GM21528 (cell line): Measurements from ENCODE around the gene CHST4.
"Not testable (repeated sequence)": the region's sequence is repeated elsewhere in the genome, so short reads cannot be mapped to it uniquely, and the experiment has no call there.

Source experiments
- ATAC-seq: cut with Tn5 transposase; IDR thresholded peaks from one replicate; pipeline ENCODE4 v1.9.1; 2021; ENCODE audit warnings: mild to moderate bottlenecking, moderate library complexity; ENCODE audit not compliant: unreplicated experiment, low FRiP score

The CHST4 gene

DNA sequence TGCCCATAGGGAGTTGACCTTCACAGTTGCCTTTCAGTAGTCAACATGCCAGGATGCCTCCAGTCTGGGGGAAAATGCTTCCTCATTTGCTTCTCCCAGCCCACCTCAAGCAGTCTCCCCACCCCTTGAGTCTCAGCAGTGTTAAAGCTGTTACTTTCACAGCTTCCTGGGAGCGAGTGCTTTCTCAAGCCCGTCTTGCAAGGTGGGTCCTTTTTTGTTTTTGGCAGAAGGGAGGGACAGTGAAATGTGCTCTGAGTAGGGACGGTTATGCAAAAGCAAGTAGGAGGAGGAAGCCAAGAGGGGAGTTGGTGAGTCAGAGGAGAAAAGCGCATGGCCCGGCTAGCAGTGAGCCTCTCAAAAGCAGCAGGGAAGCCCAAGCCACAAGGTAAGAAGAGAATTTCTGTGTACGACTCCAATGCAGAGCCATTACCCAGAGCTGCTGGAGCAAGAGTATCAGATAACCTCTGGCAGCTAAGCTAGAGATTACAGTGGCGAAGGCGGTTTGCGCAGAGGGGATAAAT is at the start of gene CHST4:
Gene CHST4, plus strand, starts transcription at position 316 of the 521 bp plus-strand sequence. CDS start 10,252 bp downstream, outside the sequence.
- no peak for ATAC-seq

DNA sequence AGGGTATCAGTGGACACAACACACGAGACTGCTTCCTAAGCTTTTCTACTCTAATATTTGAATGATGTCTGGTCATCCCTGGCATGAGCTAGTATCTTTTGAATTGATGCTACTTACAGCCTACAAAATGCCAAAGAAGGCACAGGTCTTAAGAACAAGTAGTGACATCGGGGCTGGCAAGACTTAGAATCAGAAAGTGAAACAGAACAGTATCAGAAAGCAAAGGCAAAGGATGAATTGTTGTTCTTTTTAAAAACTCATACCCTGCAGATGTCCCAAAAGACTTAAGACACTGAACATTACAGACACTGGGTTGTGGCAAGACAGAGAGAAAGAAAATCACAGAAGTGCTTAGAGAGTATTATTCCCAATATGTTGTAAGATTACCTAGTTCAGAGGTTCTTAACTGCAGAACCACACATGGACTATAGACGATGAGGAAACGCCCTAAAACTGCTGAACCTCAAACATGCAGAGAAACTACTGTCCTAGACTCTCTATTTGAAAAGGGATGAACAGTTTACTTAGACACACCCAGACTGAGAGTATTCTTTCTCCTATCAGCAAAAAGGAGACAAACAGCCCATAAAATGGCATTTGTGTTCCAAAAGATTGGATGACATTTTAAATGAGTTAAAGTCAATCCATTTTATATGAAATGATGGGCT is 49.6 kb upstream of the CHST4 start:
- ATAC-seq, result no peak

DNA sequence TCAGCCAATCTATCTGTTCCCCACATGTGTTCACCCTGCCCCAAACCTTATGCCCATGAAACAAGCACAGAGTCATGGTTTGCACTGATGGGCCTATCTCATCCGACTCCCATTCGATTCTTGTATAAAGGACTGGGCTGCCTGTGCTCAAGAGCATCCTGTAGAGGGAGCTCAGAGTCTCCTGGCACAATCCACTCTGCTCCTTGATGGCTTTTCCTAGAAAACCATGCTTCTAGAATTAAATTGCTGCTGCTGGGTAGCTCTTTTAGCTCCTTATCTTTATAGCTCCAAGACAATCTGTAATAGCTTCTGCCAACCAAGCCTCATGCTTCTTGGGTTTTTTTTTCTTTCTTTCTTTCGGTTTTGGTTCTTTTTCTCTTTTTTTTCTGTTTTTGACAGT is 46.8 kb upstream of the CHST4 start:
- ATAC-seq, result no peak

GRCh38 chr16:71480956-71481355 is 45.3 kb upstream of the CHST4 start:
- ATAC-seq, result no peak

DNA sequence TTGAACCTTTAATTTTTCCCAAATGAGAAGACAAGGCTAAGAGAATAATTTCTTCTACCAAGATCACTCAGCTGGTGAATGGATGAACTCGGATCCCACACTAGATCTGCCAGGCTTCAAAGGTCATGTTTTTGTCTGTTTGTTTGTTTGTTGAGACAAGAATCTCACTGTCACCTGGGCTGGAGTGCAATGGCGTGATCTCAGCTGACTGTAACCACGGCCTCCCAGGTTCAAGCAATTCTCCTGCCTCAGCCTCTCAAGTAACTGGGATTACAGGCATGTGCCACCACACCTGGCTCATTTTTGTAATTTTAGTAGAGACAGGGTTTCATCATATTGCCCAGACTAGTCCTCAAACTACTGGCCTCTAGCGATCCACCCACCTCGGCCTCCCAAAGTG is 43.7 kb upstream of the CHST4 start:
- no peak for ATAC-seq

DNA sequence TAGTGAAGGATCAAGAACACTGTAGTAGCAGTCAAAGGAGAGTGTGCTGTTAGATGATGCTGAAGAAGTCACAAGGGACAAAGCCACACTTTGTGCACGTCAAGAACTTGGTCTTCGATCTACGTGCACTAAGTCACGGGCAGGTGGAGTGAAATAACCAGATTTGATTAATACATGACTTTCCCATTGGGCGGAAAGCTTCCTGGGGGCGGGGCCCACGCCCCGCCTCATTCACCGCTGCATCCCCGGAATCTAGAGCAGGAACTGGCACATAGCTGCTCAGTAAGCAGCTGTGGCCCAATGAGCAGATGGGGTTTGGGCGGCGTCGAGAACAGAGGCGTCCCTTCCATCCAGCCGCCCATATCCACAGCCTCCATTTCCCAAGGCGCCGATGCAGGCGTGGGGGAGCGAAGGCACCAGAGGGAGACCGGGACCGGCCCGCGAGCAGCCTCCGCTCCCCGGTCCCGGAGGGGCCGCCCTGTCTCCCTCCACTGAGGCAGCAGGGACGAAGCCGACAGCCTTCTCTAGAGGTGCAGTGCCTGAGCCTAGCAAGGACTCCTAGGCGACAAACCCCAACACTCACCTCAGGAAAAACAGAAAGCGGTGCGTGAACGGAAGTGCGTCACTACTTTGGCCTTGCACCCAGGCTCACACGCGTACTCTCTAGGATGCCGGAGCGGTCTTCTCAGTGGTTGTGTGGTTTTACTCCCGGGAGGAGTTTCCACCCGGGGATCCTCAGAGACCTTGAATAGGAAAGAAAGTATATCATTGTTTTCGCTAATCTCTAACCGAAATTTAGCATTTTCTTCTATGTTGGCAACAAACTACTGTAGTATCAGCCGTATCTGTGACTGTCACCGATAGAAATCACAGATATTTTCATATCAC is 42.0 kb upstream of the CHST4 start:
- peak; percentile 92 for ATAC-seq

- no peak for ATAC-seq
Observed at GRCh38 chr16:71489122-71489521, 37.1 kb upstream of the CHST4 start, which contains the start of gene ZNF19. ZNF19 (minus strand) TSS chr16:71489324; CDS start chr16:71482114, 7,210 bp downstream.

DNA sequence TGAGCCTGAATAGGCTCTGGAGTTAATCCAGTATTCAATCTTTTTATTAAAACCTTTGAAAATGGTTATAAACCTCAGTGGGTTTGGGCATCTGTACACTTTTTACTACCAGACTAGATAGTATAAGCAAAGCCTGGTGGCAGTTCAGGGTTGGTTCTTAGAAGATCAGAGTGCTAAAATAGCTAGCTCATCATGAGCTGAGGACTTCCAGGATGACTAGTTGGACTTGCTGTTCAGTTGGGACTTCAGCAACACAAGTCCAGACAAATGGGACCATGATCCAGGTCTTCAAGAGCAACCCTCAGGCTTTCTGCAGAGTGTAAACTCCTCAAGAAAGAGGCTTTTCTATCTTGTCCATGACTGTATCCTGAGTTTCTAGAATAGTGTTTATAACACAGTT is 35.9 kb upstream of the CHST4 start:
- ATAC-seq, result no peak

- ATAC-seq, result no peak
Observed at GRCh38 chr16:71491054-71491453, 35.2 kb upstream of the CHST4 start.

DNA sequence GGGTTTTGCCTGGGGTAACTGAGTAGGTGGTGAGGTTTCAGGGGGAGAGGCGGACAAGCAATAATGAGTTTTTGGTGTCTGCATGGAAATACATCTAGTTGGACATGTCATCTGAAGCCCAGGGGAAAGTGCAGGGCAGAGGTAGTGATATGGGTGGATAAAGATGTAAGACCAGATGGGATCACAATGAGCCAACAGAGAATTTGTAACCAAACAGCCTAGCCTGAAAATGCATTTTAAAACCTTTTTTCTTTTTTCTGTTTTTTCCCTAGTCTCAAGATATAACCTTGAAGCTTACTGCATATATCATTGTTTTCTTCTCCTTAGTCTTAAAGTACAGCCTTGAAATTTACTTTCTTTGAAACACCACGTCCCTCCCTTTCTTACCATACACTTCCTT is 33.4 kb upstream of the CHST4 start:
- no peak for ATAC-seq

- no peak for ATAC-seq
Observed at GRCh38 chr16:71493213-71493612, 33.0 kb upstream of the CHST4 start.

GRCh38 chr16:71498031-71498430 is 28.2 kb upstream of the CHST4 start:
- no peak for ATAC-seq

DNA sequence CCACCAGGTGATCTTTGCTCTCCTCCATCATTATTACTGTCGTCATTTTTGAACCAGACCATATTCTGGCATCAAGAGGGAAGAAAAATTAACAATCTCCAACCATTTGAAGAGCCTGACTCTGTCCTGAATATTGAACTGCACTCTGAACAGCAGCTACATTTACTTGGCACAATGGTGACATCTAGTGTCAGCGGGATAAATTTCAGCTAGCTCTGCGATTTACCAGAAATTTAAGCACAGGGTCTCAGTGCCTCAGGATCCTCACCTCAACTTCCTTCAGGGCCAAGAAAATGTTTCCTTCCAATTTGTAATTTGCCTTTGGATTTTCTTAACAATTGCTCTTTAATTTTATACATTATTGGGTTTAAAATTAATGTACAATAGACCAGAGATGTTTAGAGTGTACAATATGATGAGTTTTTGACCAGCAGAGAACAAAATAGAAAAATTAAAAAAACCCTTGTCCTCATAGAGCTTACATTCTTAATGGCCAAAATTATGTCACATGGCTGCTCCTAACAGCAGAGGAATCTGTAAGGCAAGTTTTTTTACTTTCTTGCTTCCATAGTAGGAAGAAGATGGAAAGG is 26.4 kb upstream of the CHST4 start:
- ATAC-seq, result peak; percentile 60

GRCh38 chr16:71500964-71501363 is 25.3 kb upstream of the CHST4 start:
- no peak for ATAC-seq

DNA sequence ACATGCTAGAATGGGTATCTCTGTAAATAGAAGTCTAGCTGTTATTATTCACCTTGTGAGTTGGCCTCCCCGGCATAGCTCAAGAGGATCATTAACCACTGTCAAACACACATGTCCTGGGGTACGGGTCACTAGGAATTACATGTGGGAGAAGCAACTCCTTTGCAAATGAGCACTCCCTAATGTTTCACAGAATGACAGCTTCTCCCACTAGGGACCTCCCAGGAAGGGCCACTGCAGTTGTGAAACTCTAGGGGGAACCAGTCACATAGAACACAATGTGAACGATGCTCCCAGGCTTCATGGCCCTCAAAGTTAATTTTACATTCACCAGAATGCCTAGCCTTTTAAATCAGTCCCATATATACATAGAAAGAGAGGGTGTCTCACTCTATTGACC is 24.7 kb upstream of the CHST4 start:
- ATAC-seq, result no peak

DNA sequence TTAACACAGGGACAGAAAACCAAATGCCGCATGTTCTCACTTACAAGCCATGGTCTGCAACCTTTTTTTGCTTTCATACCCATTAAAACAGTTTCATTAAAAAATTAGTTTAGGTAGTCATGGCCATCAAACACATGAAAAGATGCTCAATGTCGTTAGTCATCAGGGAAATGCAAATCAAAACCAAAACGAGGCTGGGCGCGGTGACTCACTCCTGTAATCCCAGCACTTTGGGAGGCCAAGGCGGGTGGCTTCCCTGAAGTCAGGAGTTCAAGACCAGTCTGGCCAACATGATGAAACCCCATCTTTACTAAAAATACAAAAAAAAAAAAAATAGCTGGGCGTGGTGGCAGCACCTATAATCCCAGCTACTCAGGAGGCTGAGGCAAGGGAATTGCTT is 22.2 kb upstream of the CHST4 start:
- not testable (repeated sequence) for ATAC-seq

GRCh38 chr16:71504901-71505300 is 21.3 kb upstream of the CHST4 start:
- ATAC-seq, result no peak

GRCh38 chr16:71507061-71507460 is 19.2 kb upstream of the CHST4 start:
- no peak for ATAC-seq

DNA sequence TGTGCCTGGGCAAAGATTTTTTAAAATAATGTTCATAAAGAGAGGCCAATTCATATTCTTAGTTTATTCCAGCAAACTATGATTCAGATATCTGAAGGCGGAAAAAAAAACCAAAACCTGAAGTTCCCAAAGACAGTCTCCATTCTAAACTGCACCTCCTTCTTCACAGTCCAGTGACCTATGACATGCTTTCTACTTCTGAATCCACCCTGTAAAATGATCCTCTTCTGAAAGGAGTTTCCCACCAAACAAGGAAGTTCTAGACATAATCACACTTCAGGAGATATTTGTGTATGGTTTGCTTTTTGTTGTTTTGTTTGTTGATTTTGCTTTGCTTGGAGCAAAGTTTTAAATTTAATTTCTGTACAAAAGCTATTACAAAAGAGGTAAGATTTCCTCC is 12.9 kb upstream of the CHST4 start:
- no peak for ATAC-seq

GRCh38 chr16:71514476-71514875 is 11.8 kb upstream of the CHST4 start:
- ATAC-seq, result no peak

- ATAC-seq, result no peak
Observed at GRCh38 chr16:71515026-71515425, 11.2 kb upstream of the CHST4 start.
